ENCODE data around the gene PCSK9.

DNA sequence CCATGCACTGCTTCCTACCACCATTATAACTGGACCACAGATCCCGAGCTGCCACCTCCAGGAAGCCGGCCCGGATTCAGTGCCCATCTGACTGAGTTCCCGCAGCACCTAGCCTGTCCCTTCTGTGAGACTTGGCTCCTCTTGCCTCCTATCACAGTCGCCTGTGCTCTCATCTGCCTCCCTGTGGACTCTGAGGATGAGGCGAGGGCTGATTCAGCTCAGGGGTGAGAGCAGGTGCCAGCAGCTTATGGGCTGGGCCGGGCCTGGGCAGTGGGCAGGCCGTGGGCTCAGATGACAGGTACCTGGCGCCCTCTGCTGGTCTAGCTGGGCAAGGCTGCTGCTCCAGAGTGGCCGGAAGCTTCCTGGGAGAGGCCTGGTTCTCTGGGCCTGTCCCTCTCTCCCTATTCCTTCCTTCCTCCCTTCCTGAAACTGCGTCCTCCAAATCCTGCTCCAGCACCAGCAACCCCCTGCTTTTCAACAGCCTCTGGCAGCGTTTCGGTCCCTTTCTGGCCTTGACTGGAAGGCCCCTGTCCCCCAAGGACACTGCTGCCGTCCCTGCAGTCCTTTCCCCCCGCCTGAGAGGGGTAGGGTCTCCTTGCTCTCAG lies 17.3 kb upstream of the PCSK9 start:
- TF ChIP-seq, protein P1, sequence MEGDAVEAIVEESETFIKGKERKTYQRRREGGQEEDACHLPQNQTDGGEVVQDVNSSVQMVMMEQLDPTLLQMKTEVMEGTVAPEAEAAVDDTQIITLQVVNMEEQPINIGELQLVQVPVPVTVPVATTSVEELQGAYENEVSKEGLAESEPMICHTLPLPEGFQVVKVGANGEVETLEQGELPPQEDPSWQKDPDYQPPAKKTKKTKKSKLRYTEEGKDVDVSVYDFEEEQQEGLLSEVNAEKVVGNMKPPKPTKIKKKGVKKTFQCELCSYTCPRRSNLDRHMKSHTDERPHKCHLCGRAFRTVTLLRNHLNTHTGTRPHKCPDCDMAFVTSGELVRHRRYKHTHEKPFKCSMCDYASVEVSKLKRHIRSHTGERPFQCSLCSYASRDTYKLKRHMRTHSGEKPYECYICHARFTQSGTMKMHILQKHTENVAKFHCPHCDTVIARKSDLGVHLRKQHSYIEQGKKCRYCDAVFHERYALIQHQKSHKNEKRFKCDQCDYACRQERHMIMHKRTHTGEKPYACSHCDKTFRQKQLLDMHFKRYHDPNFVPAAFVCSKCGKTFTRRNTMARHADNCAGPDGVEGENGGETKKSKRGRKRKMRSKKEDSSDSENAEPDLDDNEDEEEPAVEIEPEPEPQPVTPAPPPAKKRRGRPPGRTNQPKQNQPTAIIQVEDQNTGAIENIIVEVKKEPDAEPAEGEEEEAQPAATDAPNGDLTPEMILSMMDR (IDR thresholded peaks at IDR 0.05) = peak in 5 of 6 experiments; percentile 66 to 88 (median 78)
- no peak for TF ChIP-seq POLR2A (IDR thresholded peaks at IDR 0.05)

Measured in thyroid gland (tissue), 4 donors.